ENCODE results near the gene CPSF7. TPM values are rescaled to one million over a fixed set of nuclear protein-coding genes. Genes with fewer than 3 reads are reported as not detected.

The CPSF7 gene
- polyA plus RNA-seq, 3 donors: 12.5 to 67.5 (median 20.1) TPM

GRCh38 chr11:61362542-61362875 is 67.3 kb downstream of the CPSF7 start:
- peaks cover 29 to 39% of the 10 kb centered on the region in 2 donors for H3K36me3 Mint-ChIP-seq
- WGBS (ENCODE audit: insufficient coverage): 0% methylated on average over 12 of the region's 12 CpGs
- no peaks in the 10 kb centered on the region for H3K9me3 ChIP-seq (replicated peaks in 1 of 2; ENCODE audit: control insufficient read depth in 1 of 2, insufficient read depth in 1 of 2, low read length in 2 of 2)
- H3K36me3 ChIP-seq (replicated peaks in 1 of 2; ENCODE audit: control insufficient read depth in 1 of 2, insufficient read depth in 2 of 2, low read length in 2 of 2): peaks cover 32 to 41% of the 10 kb centered on the region in 2 donors
- intact Hi-C loops (cut with micrococcal nuclease): loop anchor here in 1 of 2 donors (1.0 kb wide), 1 partner anchor 14 kb away; no protein-coding TSS in a partner anchor
- H3K27me3 ChIP-seq (ENCODE audit: control insufficient read depth in 2 of 2, insufficient read depth in 2 of 2, low read length in 2 of 2): no peaks in the 10 kb centered on the region
- H2AFZ ChIP-seq (ENCODE audit: insufficient read depth, low read depth, low read length, poor library complexity, severe bottlenecking): peak overlapping the region; percentile 88
- H3K27ac ChIP-seq (ENCODE audit: low read depth in 1 of 2, low read length in 2 of 2): peak overlapping the region; percentile 97 to 99
- H3K9me3 Mint-ChIP-seq: no peaks in the 10 kb centered on the region
- peak overlapping the region; percentile 97 to 100 (median 100) for H3K27ac Mint-ChIP-seq
- peak overlapping the region; percentile 97 to 100 for H3K4me3 Mint-ChIP-seq
- H3K4me1 Mint-ChIP-seq: peaks cover 51% of the 10 kb centered on the region
- peak overlapping the region; percentile 93 for H3K9ac ChIP-seq (ENCODE audit: insufficient read depth, low read length, poor library complexity, severe bottlenecking)
- peaks cover 53% of the 10 kb centered on the region for H3K79me2 ChIP-seq (ENCODE audit: insufficient read depth, low read length)
- TF ChIP-seq CTCF (IDR thresholded peaks at IDR 0.05): no peak
- peak overlapping the region; percentile 65 to 89 (median 79) for H3K4me3 ChIP-seq (replicated peaks in 1 of 3; ENCODE audit: low read depth in 2 of 3, low read length in 3 of 3)
- peak; percentile 46 to 64 (median 63) for DNase-seq
- peaks cover 54 to 59% of the 10 kb centered on the region in 2 donors for H3K4me1 ChIP-seq (ENCODE audit: control insufficient read depth in 1 of 2, insufficient read depth in 2 of 2, low read length in 2 of 2)
- H4K20me1 ChIP-seq (ENCODE audit: insufficient read depth, low read length): no peaks in the 10 kb centered on the region
- peak overlapping the region; percentile 95 for H3K4me2 ChIP-seq (replicated peaks; ENCODE audit: extremely low read depth, low read length, poor library complexity, severe bottlenecking)
- H3K27me3 Mint-ChIP-seq (ENCODE audit: low read depth in 3 of 3): no peaks in the 10 kb centered on the region

GRCh38 chr11:61361741-61362541 is 67.8 kb downstream of the CPSF7 start, which contains the start of the genes CYB561A3 and TMEM138:
Gene CYB561A3 (minus strand): TSS chr11:61361882. CDS start chr11:61356713, 5,169 bp downstream.
Gene TMEM138 (plus strand): TSS chr11:61362374. CDS start chr11:61364391, 2,017 bp downstream.
- Histone ChIP-seq H3K79me2 (ENCODE audit: insufficient read depth, low read length) (peaks cover 53% of the 10 kb centered on the region), H3K36me3 (replicated peaks in 1 of 2; ENCODE audit: control insufficient read depth in 1 of 2, insufficient read depth in 2 of 2, low read length in 2 of 2) (peaks cover 26 to 36% of the 10 kb centered on the region in 2 donors), H3K9ac (ENCODE audit: insufficient read depth, low read length, poor library complexity, severe bottlenecking) (peak within 1 kb of the TSS; percentile 93), H3K27ac (ENCODE audit: low read depth in 1 of 2, low read length in 2 of 2) (peak within 1 kb of the TSS; percentile 97 to 99), H3K4me2 (replicated peaks; ENCODE audit: extremely low read depth, low read length, poor library complexity, severe bottlenecking) (peak within 1 kb of the TSS; percentile 95), H2AFZ (ENCODE audit: insufficient read depth, low read depth, low read length, poor library complexity, severe bottlenecking) (peak within 1 kb of the TSS; percentile 88), H3K4me3 (replicated peaks in 1 of 3; ENCODE audit: low read depth in 2 of 3, low read length in 3 of 3) (peak within 1 kb of the TSS; percentile 65 to 89 (median 79)), H3K4me1 (ENCODE audit: control insufficient read depth in 1 of 2, insufficient read depth in 2 of 2, low read length in 2 of 2) (peaks cover 60 to 65% of the 10 kb centered on the region in 2 donors), H3K27me3 (ENCODE audit: control insufficient read depth in 2 of 2, insufficient read depth in 2 of 2, low read length in 2 of 2) (no peaks in the 10 kb centered on the region), H4K20me1 (ENCODE audit: insufficient read depth, low read length) (no peaks in the 10 kb centered on the region), H3K9me3 (replicated peaks in 1 of 2; ENCODE audit: control insufficient read depth in 1 of 2, insufficient read depth in 1 of 2, low read length in 2 of 2) (no peaks in the 10 kb centered on the region)
- peak; percentile 92 to 95 (median 92) for DNase-seq
- H3K4me3 Mint-ChIP-seq: peak within 1 kb of the TSS; percentile 97 to 100
- peak within 1 kb of the TSS; percentile 97 to 100 (median 100) for H3K27ac Mint-ChIP-seq
- H3K4me1 Mint-ChIP-seq: peaks cover 57% of the 10 kb centered on the region
- no peak for TF ChIP-seq CTCF (IDR thresholded peaks at IDR 0.05)
- H3K9me3 Mint-ChIP-seq: no peaks in the 10 kb centered on the region
- intact Hi-C loops (cut with micrococcal nuclease): loop anchor here in 1 of 2 donors (1.0 kb wide), 1 partner anchor 14 kb away; no protein-coding TSS in a partner anchor
- under 1% methylated on average over 60 of the region's 63 CpGs for WGBS (ENCODE audit: insufficient coverage)
- H3K36me3 Mint-ChIP-seq: peaks cover 24 to 34% of the 10 kb centered on the region in 2 donors
- no peaks in the 10 kb centered on the region for H3K27me3 Mint-ChIP-seq (ENCODE audit: low read depth in 3 of 3)

Measured in CD14-positive monocyte (primary cell).